KMS-11 (cell line): Measurements from ENCODE around the gene TMEM114.

Experiments
- H2AFZ ChIP-seq: fragments of 200-600 bp; sonication (generic); 2 replicates; pipeline ENCODE4 v1.6.1; 2016; ENCODE audit warnings: antibody characterized with exemption, mixed run types, low read depth
- H3K27ac ChIP-seq: fragments of 200-600 bp; sonication (generic); 2 replicates; pipeline ENCODE4 v1.6.1; 2016; ENCODE audit warnings: mild to moderate bottlenecking, mixed run types
- H3K27me3 ChIP-seq: fragments of 200-600 bp; sonication (generic); 2 replicates; pipeline ENCODE4 v1.6.1; 2017; ENCODE audit warnings: mild to moderate bottlenecking, low read depth, mixed run types, moderate library complexity; ENCODE audit not compliant: insufficient read depth
- H3K36me3 ChIP-seq: fragments of 200-600 bp; sonication (generic); 2 replicates; pipeline ENCODE4 v1.6.1; 2017; ENCODE audit warnings: mild to moderate bottlenecking, mixed run types; ENCODE audit not compliant: insufficient read depth
- H3K4me1 ChIP-seq: fragments of 200-600 bp; sonication (generic); 2 replicates; pipeline ENCODE4 v1.6.1; 2016; ENCODE audit warnings: mild to moderate bottlenecking, low read depth, mixed run types; ENCODE audit not compliant: poor library complexity, severe bottlenecking
- H3K4me2 ChIP-seq: fragments of 200-600 bp; sonication (generic); 2 replicates; pipeline ENCODE4 v1.7.0; 2016; ENCODE audit warnings: mild to moderate bottlenecking, mixed run types
- H3K4me3 ChIP-seq: fragments of 200-600 bp; sonication (generic); IDR thresholded peaks from 2 replicates; pipeline ENCODE4 v1.6.1; 2017; ENCODE audit warnings: low read depth, low read length, mixed read lengths; ENCODE audit not compliant: insufficient read depth
- H3K79me2 ChIP-seq: fragments of 200-600 bp; sonication (generic); 2 replicates; pipeline ENCODE4 v1.6.1; 2016; ENCODE audit warnings: low read depth, mixed run types; ENCODE audit not compliant: insufficient read depth
- H3K9ac ChIP-seq: fragments of 200-600 bp; sonication (generic); 2 replicates; pipeline ENCODE4 v1.6.1; 2016; ENCODE audit warnings: mild to moderate bottlenecking, mixed run types
- H4K20me1 ChIP-seq: fragments of 200-600 bp; sonication (generic); 2 replicates; pipeline ENCODE4 v1.6.1; 2016; ENCODE audit warnings: mild to moderate bottlenecking, mixed run types; ENCODE audit not compliant: insufficient read depth
- TF ChIP-seq, protein P1 (sequence below): fragments of 200-600 bp; sonication (generic); conservative IDR thresholded peaks from 2 replicates; pipeline ENCODE4 v1.6.1; 2017; ENCODE audit warnings: low read depth, mild to moderate bottlenecking, antibody characterized with exemption, low read length, moderate library complexity, mixed read lengths

Gene TMEM114

GRCh38 chr16:8595783-8596182 is 5.5 kb upstream of the TMEM114 start:
- H3K4me2 ChIP-seq: no peak overlapping the region
- TF ChIP-seq, protein P1, sequence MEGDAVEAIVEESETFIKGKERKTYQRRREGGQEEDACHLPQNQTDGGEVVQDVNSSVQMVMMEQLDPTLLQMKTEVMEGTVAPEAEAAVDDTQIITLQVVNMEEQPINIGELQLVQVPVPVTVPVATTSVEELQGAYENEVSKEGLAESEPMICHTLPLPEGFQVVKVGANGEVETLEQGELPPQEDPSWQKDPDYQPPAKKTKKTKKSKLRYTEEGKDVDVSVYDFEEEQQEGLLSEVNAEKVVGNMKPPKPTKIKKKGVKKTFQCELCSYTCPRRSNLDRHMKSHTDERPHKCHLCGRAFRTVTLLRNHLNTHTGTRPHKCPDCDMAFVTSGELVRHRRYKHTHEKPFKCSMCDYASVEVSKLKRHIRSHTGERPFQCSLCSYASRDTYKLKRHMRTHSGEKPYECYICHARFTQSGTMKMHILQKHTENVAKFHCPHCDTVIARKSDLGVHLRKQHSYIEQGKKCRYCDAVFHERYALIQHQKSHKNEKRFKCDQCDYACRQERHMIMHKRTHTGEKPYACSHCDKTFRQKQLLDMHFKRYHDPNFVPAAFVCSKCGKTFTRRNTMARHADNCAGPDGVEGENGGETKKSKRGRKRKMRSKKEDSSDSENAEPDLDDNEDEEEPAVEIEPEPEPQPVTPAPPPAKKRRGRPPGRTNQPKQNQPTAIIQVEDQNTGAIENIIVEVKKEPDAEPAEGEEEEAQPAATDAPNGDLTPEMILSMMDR: no peak

DNA sequence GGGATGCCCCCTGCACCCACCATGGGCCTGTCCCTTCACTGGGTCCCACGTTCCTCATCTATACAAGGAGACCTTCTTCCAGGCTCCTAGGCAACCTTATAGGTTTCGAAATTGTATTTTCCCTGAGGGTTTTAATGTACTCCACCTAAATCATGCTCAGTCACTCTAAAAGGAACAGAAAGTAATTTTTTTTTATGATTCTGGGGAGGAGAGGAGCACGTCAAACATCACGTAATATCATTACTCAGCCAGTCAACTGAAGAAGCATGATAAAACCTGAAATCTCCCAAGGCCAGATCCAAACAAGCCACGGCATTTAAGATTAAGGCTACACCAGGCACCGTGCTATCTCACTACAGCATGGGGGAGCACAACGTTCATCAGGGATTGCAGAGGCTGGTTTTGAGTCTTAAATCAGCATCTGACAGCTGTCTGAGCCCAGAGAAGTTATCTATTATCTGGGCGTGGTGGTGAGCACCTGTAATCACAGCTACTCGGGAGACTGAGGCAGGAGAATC is 3.9 kb upstream of the TMEM114 start:
- H2AFZ ChIP-seq: no peak overlapping the region
- H3K79me2 ChIP-seq: no peaks in the 10 kb centered on the region
- no peaks in the 10 kb centered on the region for H4K20me1 ChIP-seq
- H3K4me2 ChIP-seq: no peak overlapping the region
- no peaks in the 10 kb centered on the region for H3K36me3 ChIP-seq
- H3K4me1 ChIP-seq: no peaks in the 10 kb centered on the region
- no peaks in the 10 kb centered on the region for H3K27me3 ChIP-seq
- TF ChIP-seq, protein P1: no peak
- no peak overlapping the region for H3K9ac ChIP-seq
- H3K27ac ChIP-seq: no peak overlapping the region
- no peak overlapping the region for H3K4me3 ChIP-seq

More at GRCh38 chr16:8595783-8596182, 5.5 kb upstream of the TMEM114 start:
- Histone ChIP-seq H4K20me1 (no peaks in the 10 kb centered on the region), H2AFZ (no peak overlapping the region), H3K9ac (no peak overlapping the region), H3K27me3 (no peaks in the 10 kb centered on the region), H3K36me3 (no peaks in the 10 kb centered on the region), H3K27ac (no peak overlapping the region), H3K4me1 (no peaks in the 10 kb centered on the region), H3K4me3 (no peak overlapping the region), H3K79me2 (no peaks in the 10 kb centered on the region)

DNA sequence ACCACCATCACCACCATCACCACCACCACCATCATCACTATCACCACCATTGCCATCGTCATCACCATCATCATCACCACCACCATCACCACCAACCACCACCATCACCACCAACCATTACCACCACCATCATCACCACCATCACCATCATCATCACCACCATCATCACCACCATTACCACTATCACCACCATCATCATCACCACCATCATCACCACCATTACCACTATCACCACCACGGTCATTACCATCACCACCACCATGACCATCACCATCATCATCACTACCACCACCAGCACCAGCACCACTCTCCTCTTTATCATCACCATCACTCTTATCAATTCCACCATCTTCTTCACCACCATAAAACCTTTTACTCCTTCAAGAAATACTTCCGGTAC is 1.1 kb upstream of the TMEM114 start:
- Histone ChIP-seq H3K4me2 (no peak overlapping the region), H3K4me1 (no peaks in the 10 kb centered on the region), H2AFZ (no peak overlapping the region), H3K9ac (no peak overlapping the region), H3K4me3 (no peak overlapping the region), H4K20me1 (no peaks in the 10 kb centered on the region), H3K36me3 (no peaks in the 10 kb centered on the region), H3K27me3 (no peaks in the 10 kb centered on the region), H3K79me2 (no peaks in the 10 kb centered on the region), H3K27ac (no peak overlapping the region)
- TF ChIP-seq, protein P1: no peak

DNA sequence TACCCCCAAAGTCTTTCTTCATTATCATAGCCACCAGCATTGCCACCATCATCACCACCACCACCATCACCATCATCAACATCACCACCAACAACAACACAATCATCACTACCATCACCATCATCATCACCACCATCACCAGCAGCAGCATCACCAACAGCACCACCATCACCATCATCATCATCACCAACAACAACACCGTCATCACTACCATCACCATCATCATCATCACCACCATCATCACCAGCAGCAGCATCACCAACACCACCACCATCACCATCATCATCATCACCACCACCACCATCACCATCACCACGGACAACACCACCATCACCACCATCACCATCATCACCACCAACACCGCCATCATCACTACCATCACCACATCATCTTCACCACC is 500 bp upstream of the TMEM114 start:
- no peaks in the 10 kb centered on the region for H3K79me2 ChIP-seq
- H3K36me3 ChIP-seq: no peaks in the 10 kb centered on the region
- no peaks in the 10 kb centered on the region for H3K27me3 ChIP-seq
- no peaks in the 10 kb centered on the region for H3K4me1 ChIP-seq
- H3K27ac ChIP-seq: no peak overlapping the region
- no peak overlapping the region for H2AFZ ChIP-seq
- H4K20me1 ChIP-seq: no peaks in the 10 kb centered on the region
- H3K9ac ChIP-seq: no peak overlapping the region
- H3K4me2 ChIP-seq: no peak overlapping the region
- no peak overlapping the region for H3K4me3 ChIP-seq
- TF ChIP-seq, protein P1: no peak
